PC-3 (cell line): Measurements from ENCODE around the gene HINT3. TPM values are rescaled to one million over a fixed set of nuclear protein-coding genes. Genes with fewer than 3 reads are reported as not detected.
A peak's percentile ranks its signal among the peaks of the same experiment; 100 is the strongest.
"Not testable (repeated sequence)": the region's sequence is repeated elsewhere in the genome, so short reads cannot be mapped to it uniquely, and the experiment has no call there.

Experiments
- ATAC-seq: fragments of 200-7000 bp; cut with Tn5 transposase; 2 replicates; pipeline ENCODE4 v1.9.1; 2020; ENCODE audit warnings: mild to moderate bottlenecking, moderate library complexity
- BruUV-seq: library from RNA; stranded (reverse); fragments of 400-500 nt; replicated peaks from 2 replicates; lab custom pipeline; 2021; lab: Mats Ljungman, UMichigan
- CTCF ChIA-PET: fragments of 300-600 bp; sonication (Branson Sonifier 250); formaldehyde crosslinking; loops from one replicate; lab custom pipeline; 2022; ENCODE audit warnings: antibody characterized with exemption; lab: Charles Lee
- POLR2A ChIA-PET: fragments of 300-600 bp; sonication (Branson Sonifier 250); formaldehyde crosslinking; loops from one replicate; lab custom pipeline; 2022; ENCODE audit warnings: antibody characterized with exemption; ENCODE audit not compliant: unreplicated experiment; lab: Charles Lee
- DNase-seq: peaks from one replicate; pipeline ENCODE4 v3.0.0-alpha.2; 2015
- H2AFZ ChIP-seq: fragments of 300-600 bp; sonication (generic); 2 replicates; pipeline ENCODE4 v1.6.0; 2016; ENCODE audit warnings: antibody characterized with exemption, low read length
- H3F3A ChIP-seq: fragments of 300-600 bp; sonication (generic); one replicate; pipeline ENCODE4 v1.6.0; 2017; ENCODE audit warnings: antibody characterized with exemption, low read length, control low read depth, mild to moderate bottlenecking; ENCODE audit not compliant: unreplicated experiment
- H3K27ac ChIP-seq: fragments of 300-600 bp; sonication (generic); 2 replicates; pipeline ENCODE4 v1.5.1; 2016; ENCODE audit warnings: mild to moderate bottlenecking, low read length
- H3K27me3 ChIP-seq: fragments of 300-600 bp; sonication (generic); 2 replicates; pipeline ENCODE4 v1.6.1; 2016; ENCODE audit warnings: low read length, mixed read lengths
- H3K36me3 ChIP-seq: fragments of 300-600 bp; sonication (generic); 2 replicates; pipeline ENCODE4 v1.6.1; 2016; ENCODE audit warnings: low read depth, mixed run types, low read length, mixed read lengths
- H3K4me1 ChIP-seq: fragments of 300-600 bp; sonication (generic); 2 replicates; pipeline ENCODE4 v1.5.1; 2016; ENCODE audit warnings: low read length; ENCODE audit not compliant: insufficient read depth
- H3K4me2 ChIP-seq: fragments of 300-600 bp; sonication (generic); 2 replicates; pipeline ENCODE4 v1.6.0; 2016; ENCODE audit warnings: low read length
- H3K4me3 ChIP-seq: fragments of 300-600 bp; sonication (generic); 2 replicates; pipeline ENCODE4 v1.5.1; 2016; ENCODE audit warnings: mild to moderate bottlenecking, low read length, mixed read lengths
- H3K79me2 ChIP-seq: fragments of 300-600 bp; sonication (generic); 2 replicates; pipeline ENCODE4 v1.6.1; 2017; ENCODE audit warnings: low read length, mixed read lengths
- H3K9ac ChIP-seq: fragments of 300-600 bp; sonication (generic); 2 replicates; pipeline ENCODE4 v1.6.0; 2016; ENCODE audit warnings: mild to moderate bottlenecking, low read length
- H3K9me2 ChIP-seq: fragments of 300-600 bp; sonication (generic); replicated peaks from 2 replicates; pipeline ENCODE4 v1.6.1; 2016; ENCODE audit warnings: mixed run types, low read length, mixed read lengths
- H3K9me3 ChIP-seq: fragments of 300-600 bp; sonication (generic); 2 replicates; pipeline ENCODE4 v1.6.1; 2016; ENCODE audit warnings: low read length, mixed read lengths
- H4K20me1 ChIP-seq: fragments of 300-600 bp; sonication (generic); 2 replicates; pipeline ENCODE4 v1.6.1; 2016; ENCODE audit warnings: low read length, mixed read lengths
- CTCF ChIP-seq: fragments of 300-600 bp; sonication (generic); conservative IDR thresholded peaks from 2 replicates; pipeline ENCODE4 v1.5.1; 2017; ENCODE audit warnings: antibody characterized with exemption, low read depth, mild to moderate bottlenecking, low read length
- EZH2 ChIP-seq: fragments of 300-600 bp; sonication (generic); IDR thresholded peaks from one replicate; pipeline ENCODE4 v1.6.1; 2017; ENCODE audit warnings: antibody characterized with exemption, mild to moderate bottlenecking, low read length; ENCODE audit not compliant: unreplicated experiment
- EZH2phosphoT487 ChIP-seq: fragments of 300-600 bp; sonication (generic); IDR thresholded peaks from 2 replicates; pipeline ENCODE4 v1.6.1; 2018; ENCODE audit warnings: mild to moderate bottlenecking, antibody characterized with exemption, low read length, borderline replicate concordance
- intact Hi-C: fragments of 100-400 bp; cut with micrococcal nuclease; formaldehyde crosslinking; loops from 2 replicates; pipeline ENCODE4 v1.9.0; 2023
- total RNA-seq: library from RNA; depleted of rRNA; stranded (reverse); fragments of >200 nt; gene quantifications from 2 replicates; pipeline ENCODE4 v1.2.3, GENCODE V29; 2014

Gene HINT3
- total RNA-seq, 1 experiment from 2014 or later = 7.8 TPM

GRCh38 chr6:126016591-126016990 lies 60.0 kb downstream of the HINT3 start:
- no TSS peak for BruUV-seq
- TF ChIP-seq EZH2 (no peak), EZH2phosphoT487 (no peak), CTCF (no peak)
- DNase-seq (no peak), ATAC-seq (no peak)
- H3K79me2 ChIP-seq = no peaks in the 10 kb centered on the region
- no peaks in the 10 kb centered on the region; the same call in 1 of the 2 replicates for H3K4me1 ChIP-seq
- no peaks in the 10 kb centered on the region for H3F3A ChIP-seq
- no peaks in the 10 kb centered on the region for H3K9me2 ChIP-seq
- H2AFZ ChIP-seq = no peak overlapping the region
- H3K4me3 ChIP-seq = no peak overlapping the region
- ChIA-PET POLR2A (no interaction called here), CTCF (no interaction called here)
- H3K36me3 ChIP-seq = peaks cover 34% of the 10 kb centered on the region
- intact Hi-C loops = no loop called here
- no peak overlapping the region for H3K27ac ChIP-seq
- H3K27me3 ChIP-seq = no peaks in the 10 kb centered on the region
- no peak overlapping the region for H3K4me2 ChIP-seq
- 0 out of 2 replicates have a peak, but pooled peaks cover 4% of the 10 kb centered on the region for H4K20me1 ChIP-seq
- no peaks in the 10 kb centered on the region for H3K9me3 ChIP-seq
- no peak overlapping the region for H3K9ac ChIP-seq

- Histone ChIP-seq H3K36me3 (peaks cover 30% of the 10 kb centered on the region), H3K4me2 (no peak overlapping the region), H3K27me3 (no peaks in the 10 kb centered on the region), H2AFZ (no peak overlapping the region), H3K9me2 (no peaks in the 10 kb centered on the region), H3K79me2 (no peaks in the 10 kb centered on the region), H3K4me3 (no peak overlapping the region), H3K27ac (no peak overlapping the region), H3K4me1 (no peaks in the 10 kb centered on the region; the same call in 1 of the 2 replicates), H3F3A (no peaks in the 10 kb centered on the region), H3K9me3 (no peaks in the 10 kb centered on the region), H3K9ac (no peak overlapping the region), H4K20me1 (0 out of 2 replicates have a peak, but pooled peaks cover 4% of the 10 kb centered on the region)
- BruUV-seq = no TSS peak
- no peak for ATAC-seq
- intact Hi-C loops = no loop called here
- CTCF ChIA-PET = no interaction called here
- POLR2A ChIA-PET = no interaction called here
- no peak for DNase-seq
- TF ChIP-seq CTCF (no peak), EZH2phosphoT487 (no peak), EZH2 (no peak)
Observed at GRCh38 chr6:126017668-126018067, 61.1 kb downstream of the HINT3 start.

DNA sequence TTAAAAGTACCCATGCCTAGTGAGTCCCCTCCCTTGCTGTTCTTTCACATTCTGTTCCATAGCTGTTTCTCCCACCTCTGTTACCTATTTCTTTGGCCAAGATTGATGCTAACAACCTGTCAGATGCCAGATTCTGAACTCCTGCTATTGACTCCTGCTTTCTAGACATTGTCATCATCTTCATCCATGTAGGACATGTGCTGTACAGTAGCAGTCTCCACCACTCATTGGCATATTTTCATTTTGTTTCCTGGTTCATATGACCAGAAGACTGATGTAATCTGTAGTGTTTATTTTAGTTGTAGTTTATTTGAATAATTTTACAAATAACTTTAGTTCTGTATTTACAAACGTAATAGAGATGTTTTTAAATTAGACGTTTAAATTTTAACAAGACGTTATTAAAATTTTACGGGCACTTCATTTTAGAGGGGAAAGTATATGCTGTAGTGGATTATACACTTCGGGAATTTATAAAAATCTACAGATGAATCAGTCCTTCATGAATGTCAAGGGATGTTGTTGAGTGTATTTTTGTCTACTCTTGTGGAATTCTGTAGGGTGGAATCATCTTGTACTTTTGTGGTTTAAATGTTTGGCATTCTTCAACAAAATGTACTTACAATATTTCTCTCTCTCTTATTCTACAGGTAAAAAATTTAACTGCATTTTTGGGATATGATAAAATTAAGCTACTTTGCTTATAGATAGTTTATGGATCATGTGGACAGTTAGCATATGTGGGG lies 63.9 kb downstream of the HINT3 start:
- Histone ChIP-seq H3K36me3 (peaks cover 27% of the 10 kb centered on the region), H3K79me2 (no peaks in the 10 kb centered on the region), H3F3A (no peaks in the 10 kb centered on the region), H4K20me1 (0 out of 2 replicates have a peak, but pooled peaks cover 3% of the 10 kb centered on the region), H3K9me2 (no peaks in the 10 kb centered on the region), H3K27ac (no peak overlapping the region), H3K4me3 (no peak overlapping the region), H2AFZ (no peak overlapping the region), H3K9me3 (no peaks in the 10 kb centered on the region), H3K4me1 (peaks cover 6% of the 10 kb centered on the region; the same call in 1 of the 2 replicates), H3K27me3 (no peaks in the 10 kb centered on the region), H3K9ac (no peak overlapping the region), H3K4me2 (no peak overlapping the region)
- POLR2A ChIA-PET = no interaction called here
- intact Hi-C loops = no loop called here
- CTCF ChIA-PET = no interaction called here
- TF ChIP-seq EZH2phosphoT487 (no peak), CTCF (no peak)
- no TSS peak for BruUV-seq
- DNase-seq (no peak), ATAC-seq (no peak)

- CTCF ChIA-PET, H3K9me3 ChIP-seq, H3K27ac ChIP-seq, H3K79me2 ChIP-seq, H4K20me1 ChIP-seq, POLR2A ChIA-PET, H2AFZ ChIP-seq, H3F3A ChIP-seq, BruUV-seq, H3K9me2 ChIP-seq, H3K4me1 ChIP-seq, intact Hi-C loops, ATAC-seq, H3K4me3 ChIP-seq, H3K4me2 ChIP-seq, H3K9ac ChIP-seq, H3K27me3 ChIP-seq: not testable (repeated sequence)
- DNase-seq = peak; percentile 26
- peaks cover 28% of the 10 kb centered on the region for H3K36me3 ChIP-seq
Observed at GRCh38 chr6:126023474-126023873, 66.9 kb downstream of the HINT3 start.
